Transverse colon (tissue), 4 donors: ENCODE data around the gene DPT. TPM values are rescaled to one million over a fixed set of nuclear protein-coding genes. Genes with fewer than 3 reads are reported as not detected.

Experiments used
- DNase-seq: peaks from one replicate; pipeline ENCODE4 v3.0.0-alpha.2; 2019
- H3K27ac ChIP-seq, 4 donors: fragments of 200-600 bp; sonication (generic); 2 replicates each; pipeline ENCODE4 v1.5.1; 2016 to 2018; ENCODE audit warnings: inconsistent platforms in 4 of 4
- H3K27me3 ChIP-seq: fragments of 200-600 bp; sonication (generic); 2 replicates; pipeline ENCODE4 v1.5.1; 2017; ENCODE audit warnings: inconsistent platforms
- H3K36me3 ChIP-seq, 4 donors: fragments of 200-600 bp; sonication (generic); 2 replicates each; pipeline ENCODE4 v1.5.1; 2017 to 2019; ENCODE audit warnings: inconsistent platforms in 4 of 4
- H3K4me1 ChIP-seq, 4 donors: fragments of 200-600 bp; sonication (generic); 2 replicates each; pipeline ENCODE4 v1.5.1; 2017 to 2020; ENCODE audit warnings: inconsistent platforms in 4 of 4
- H3K4me3 ChIP-seq, 4 donors: fragments of 200-600 bp; sonication (generic); 1 replicate in 1 of 4; 2 replicates in 3 of 4; pipeline versions ENCODE4 v1.5.1 to v1.6.1; 2017 to 2019; ENCODE audit warnings: inconsistent platforms in 4 of 4
- H3K9me3 ChIP-seq, 2 donors: fragments of 200-600 bp; sonication (generic); 2 replicates each; pipeline ENCODE4 v1.5.1; 2017 to 2019; ENCODE audit warnings: inconsistent platforms in 2 of 2
- EP300 ChIP-seq: sonication (generic); formaldehyde crosslinking; IDR thresholded peaks from one replicate; pipeline ENCODE4 v1.6.1; 2017; ENCODE audit warnings: antibody characterized with exemption, low read depth
- POLR2A ChIP-seq: fragments of 450-650 bp; IDR thresholded peaks from one replicate; pipeline ENCODE4 v1.6.1; 2016; ENCODE audit warnings: antibody characterized with exemption, mild to moderate bottlenecking, moderate library complexity
- POLR2AphosphoS5 ChIP-seq, 3 donors: sonication (generic); formaldehyde crosslinking; IDR thresholded peaks; one replicate each; pipeline ENCODE4 v1.6.1; 2016; ENCODE audit warnings: antibody characterized with exemption in 3 of 3
- WGBS, 2 donors: methylation state at CpG; one replicate each; pipeline ENCODE4 v1.1.5; 2018; ENCODE audit warnings: low coverage in 1 of 2; 5-methylcytosine and 5-hydroxymethylcytosine counted together
- in situ Hi-C, 4 donors: fragments of 200-750 bp; cut with MboI; loops; one replicate each; pipeline versions ENCODE4 v1.15.0 to v1.15.1; 2017; ENCODE audit warnings: low sequenced_read_pairs in 3 of 4, low pct_ligation_motif_present in 1 of 4, low pct_unique_long_range_greater_than_20kb in 1 of 4
- intact Hi-C: fragments of 100-400 bp; cut with DNase I; formaldehyde crosslinking; loops from one replicate; pipeline ENCODE4 v1.15.1; 2023; ENCODE audit warnings: low total_unique reads
- total RNA-seq, 4 donors: library from RNA; depleted of rRNA; stranded (reverse); fragments of >200 nt; gene quantifications; one replicate each; pipeline ENCODE4 v1.1.0, GENCODE V29; 2016
- TF ChIP-seq, protein P1 (sequence below), 5 experiments: fragments of 200-600 bp in 3 of 5; fragments of 450-650 bp in 2 of 5; sonication (generic) in 3 of 5; IDR thresholded peaks; 1 replicate in 2 of 5; 2 replicates in 3 of 5; pipeline ENCODE4 v1.5.1; 2016 to 2017; ENCODE audit warnings: antibody characterized with exemption in 5 of 5, inconsistent platforms in 3 of 5, mild to moderate bottlenecking in 2 of 5, moderate library complexity in 1 of 5

DPT gene
- total RNA-seq, 4 donors from 2014 or later, result 25.8 to 122 (median 59.8) TPM

- TF ChIP-seq POLR2AphosphoS5 (IDR thresholded peaks at IDR 0.05) (no peak), POLR2A (no peak), EP300 (no peak)
- TF ChIP-seq, protein P1, sequence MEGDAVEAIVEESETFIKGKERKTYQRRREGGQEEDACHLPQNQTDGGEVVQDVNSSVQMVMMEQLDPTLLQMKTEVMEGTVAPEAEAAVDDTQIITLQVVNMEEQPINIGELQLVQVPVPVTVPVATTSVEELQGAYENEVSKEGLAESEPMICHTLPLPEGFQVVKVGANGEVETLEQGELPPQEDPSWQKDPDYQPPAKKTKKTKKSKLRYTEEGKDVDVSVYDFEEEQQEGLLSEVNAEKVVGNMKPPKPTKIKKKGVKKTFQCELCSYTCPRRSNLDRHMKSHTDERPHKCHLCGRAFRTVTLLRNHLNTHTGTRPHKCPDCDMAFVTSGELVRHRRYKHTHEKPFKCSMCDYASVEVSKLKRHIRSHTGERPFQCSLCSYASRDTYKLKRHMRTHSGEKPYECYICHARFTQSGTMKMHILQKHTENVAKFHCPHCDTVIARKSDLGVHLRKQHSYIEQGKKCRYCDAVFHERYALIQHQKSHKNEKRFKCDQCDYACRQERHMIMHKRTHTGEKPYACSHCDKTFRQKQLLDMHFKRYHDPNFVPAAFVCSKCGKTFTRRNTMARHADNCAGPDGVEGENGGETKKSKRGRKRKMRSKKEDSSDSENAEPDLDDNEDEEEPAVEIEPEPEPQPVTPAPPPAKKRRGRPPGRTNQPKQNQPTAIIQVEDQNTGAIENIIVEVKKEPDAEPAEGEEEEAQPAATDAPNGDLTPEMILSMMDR (IDR thresholded peaks at IDR 0.05), result no peak
- Histone ChIP-seq H3K4me1 (peaks cover 5 to 41% (median 29%) of the 10 kb centered on the region in 4 donors), H3K27ac (peak overlapping the region; percentile 51 to 78 (median 70)), H3K27me3 (no peaks in the 10 kb centered on the region), H3K36me3 (no peaks in the 10 kb centered on the region), H3K9me3 (no peaks in the 10 kb centered on the region), H3K4me3 (no peak overlapping the region)
- in situ Hi-C loops (no loop called here), intact Hi-C loops (loop anchor here (2.0 kb wide), 1 partner anchor 71 kb away; no protein-coding TSS in a partner anchor)
- no peak for DNase-seq
- 63 to 69% methylated on average over 2 of the region's 2 CpGs for WGBS, 2 donors
These were observed 35.2 kb downstream of the DPT start for GRCh38 chr1:168693872-168694238.

GRCh38 chr1:168693197-168693871 is 35.7 kb downstream of the DPT start:
- Histone ChIP-seq H3K27me3 (no peaks in the 10 kb centered on the region), H3K27ac (peak overlapping the region; percentile 51 to 78 (median 70)), H3K9me3 (no peaks in the 10 kb centered on the region), H3K4me3 (no peak overlapping the region), H3K36me3 (no peaks in the 10 kb centered on the region), H3K4me1 (peaks cover 9 to 46% (median 34%) of the 10 kb centered on the region in 4 donors)
- in situ Hi-C loops, result no loop called here
- peak; percentile 70 for DNase-seq
- no peak for TF ChIP-seq EP300
- TF ChIP-seq, protein P1 (IDR thresholded peaks at IDR 0.05), result no peak
- no peak for TF ChIP-seq POLR2AphosphoS5 (IDR thresholded peaks at IDR 0.05)
- TF ChIP-seq POLR2A, result no peak
- 42 to 51% methylated on average over 8 of the region's 8 CpGs for WGBS, 2 donors
- intact Hi-C loops, result loop anchor here (2.0 kb wide), 1 partner anchor 71 kb away; no protein-coding TSS in a partner anchor

- in situ Hi-C loops (no loop called here), intact Hi-C loops (loop anchor here (2.0 kb wide), 1 partner anchor 70 kb away; no protein-coding TSS in a partner anchor)
- Histone ChIP-seq H3K27ac (peak overlapping the region in 2 of 4 donors; percentile 74 to 78), H3K27me3 (no peaks in the 10 kb centered on the region), H3K36me3 (no peaks in the 10 kb centered on the region), H3K4me1 (peaks cover 10 to 52% (median 37%) of the 10 kb centered on the region in 4 donors), H3K4me3 (no peak overlapping the region), H3K9me3 (no peaks in the 10 kb centered on the region)
- no peak for DNase-seq
- TF ChIP-seq, protein P1 (IDR thresholded peaks at IDR 0.05), result no peak
- TF ChIP-seq EP300 (no peak), POLR2A (no peak), POLR2AphosphoS5 (IDR thresholded peaks at IDR 0.05) (no peak)
- 89 to 95% methylated on average over 3 of the region's 3 CpGs for WGBS, 2 donors
These were observed 36.5 kb downstream of the DPT start for GRCh38 chr1:168692472-168692871.

DNA sequence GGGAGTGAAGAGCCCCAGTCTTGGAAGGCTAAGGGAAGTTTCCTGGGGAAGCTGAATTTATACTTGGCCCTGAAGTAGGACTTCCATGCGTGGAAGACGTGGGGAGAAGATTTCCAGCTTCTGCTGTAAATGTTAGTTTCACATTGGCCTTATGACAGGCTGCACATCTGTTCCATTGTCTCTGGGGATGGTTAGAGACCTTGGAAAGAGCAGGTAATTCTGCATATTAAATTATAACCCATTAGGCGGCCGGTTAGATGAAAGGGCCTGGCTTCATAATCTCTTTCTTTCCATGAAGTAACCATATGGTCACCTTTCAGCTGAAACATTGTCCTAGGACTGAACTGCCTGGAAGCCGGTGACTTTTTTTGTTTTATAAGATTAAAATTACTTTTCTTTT is 37.5 kb downstream of the DPT start:
- no peak overlapping the region for H3K27ac ChIP-seq
- H3K4me1 ChIP-seq, result peaks cover 10 to 52% (median 37%) of the 10 kb centered on the region in 4 donors
- no peak for DNase-seq
- H3K9me3 ChIP-seq, result no peaks in the 10 kb centered on the region
- no peaks in the 10 kb centered on the region for H3K36me3 ChIP-seq
- no peaks in the 10 kb centered on the region for H3K27me3 ChIP-seq
- 69 to 92% methylated on average over 3 to 5 of the region's 5 CpGs for WGBS, 2 donors
- no peak overlapping the region for H3K4me3 ChIP-seq
- no peak for TF ChIP-seq EP300
- TF ChIP-seq, protein P1 (IDR thresholded peaks at IDR 0.05), result no peak
- in situ Hi-C loops, result no loop called here
- intact Hi-C loops, result no loop called here
